Muscle of leg (tissue), 11 donors: ENCODE data around the gene ATP8A2. TPM values are rescaled to one million over a fixed set of nuclear protein-coding genes. Genes with fewer than 3 reads are reported as not detected.
"Not testable (repeated sequence)": the region's sequence is repeated elsewhere in the genome, so short reads cannot be mapped to it uniquely, and the experiment has no call there.

ENCODE experiments used
- DNase-seq: peaks from one replicate; pipeline ENCODE4 v3.0.0; 2013
- H3K27ac ChIP-seq: one replicate; pipeline ENCODE4 v1.5.1; 2013; ENCODE audit warnings: mild to moderate bottlenecking, low read length, control low read depth
- H3K27me3 ChIP-seq: one replicate; pipeline ENCODE4 v1.6.1; 2013; ENCODE audit warnings: low read length; ENCODE audit not compliant: control insufficient read depth, insufficient read depth
- H3K36me3 ChIP-seq: one replicate; pipeline ENCODE4 v1.6.1; 2013; ENCODE audit warnings: low read length; ENCODE audit not compliant: control insufficient read depth, insufficient read depth
- H3K4me1 ChIP-seq: one replicate; pipeline ENCODE4 v1.6.1; 2013; ENCODE audit warnings: low read length; ENCODE audit not compliant: control insufficient read depth, insufficient read depth
- H3K4me3 ChIP-seq: one replicate; pipeline ENCODE4 v1.5.1; 2013; ENCODE audit warnings: low read length, control low read depth
- H3K9me3 ChIP-seq: replicated peaks from 2 replicates; pipeline ENCODE4 v1.6.1; 2013; ENCODE audit warnings: low read depth, low read length; ENCODE audit not compliant: control insufficient read depth
- WGBS: methylation state at CpG from one replicate; pipeline ENCODE4 v1.1.5; 2013; ENCODE audit warnings: missing lambda C conversion rate; ENCODE audit not compliant: insufficient coverage; 5-methylcytosine and 5-hydroxymethylcytosine counted together
- polyA plus RNA-seq, 8 donors: library from polyadenylated mRNA; unstranded; fragments of 120-200 nt; gene quantifications; one replicate each; pipeline versions ENCODE4 v1.2.1 to v1.2.3, GENCODE V29; 2013; ENCODE audit warnings: inconsistent platforms in 1 of 8, low replicate concordance in 1 of 8; ENCODE audit not compliant: insufficient read length in 8 of 8, insufficient read depth in 1 of 8
- total RNA-seq: library from RNA; stranded (reverse); fragments of 120-200 nt; gene quantifications from one replicate; pipeline ENCODE4 v1.2.4, GENCODE V29; 2013

ATP8A2 gene
- total and polyA plus RNA-seq, 9 donors = 0.89 to 2.9 (median 1.6) TPM

- no peaks in the 10 kb centered on the region for H3K36me3 ChIP-seq
- no CpG with 5 or more reads among the region's 6 CpGs for WGBS
- peaks cover 2% of the 10 kb centered on the region for H3K27me3 ChIP-seq
- no peaks in the 10 kb centered on the region for H3K4me1 ChIP-seq
- no peak for DNase-seq
- H3K27ac ChIP-seq = no peak overlapping the region
- H3K4me3 ChIP-seq = no peak overlapping the region
- H3K9me3 ChIP-seq = no peaks in the 10 kb centered on the region
Measured at GRCh38 chr13:25354377-25354776, 17.4 kb upstream of the ATP8A2 start.

GRCh38 chr13:25360443-25360842 lies 11.3 kb upstream of the ATP8A2 start:
- WGBS = no CpG with 5 or more reads among the region's 6 CpGs
- DNase-seq, H3K4me3 ChIP-seq, H3K36me3 ChIP-seq, H3K27ac ChIP-seq, H3K4me1 ChIP-seq, H3K27me3 ChIP-seq, H3K9me3 ChIP-seq: not testable (repeated sequence)

GRCh38 chr13:25365720-25366235 lies 6.0 kb upstream of the ATP8A2 start:
- no peak overlapping the region for H3K27ac ChIP-seq
- WGBS = 87% methylated on average over 23 of the region's 32 CpGs
- no peaks in the 10 kb centered on the region for H3K4me1 ChIP-seq
- H3K27me3 ChIP-seq = peaks cover 19% of the 10 kb centered on the region
- H3K9me3 ChIP-seq = no peaks in the 10 kb centered on the region
- H3K36me3 ChIP-seq = no peaks in the 10 kb centered on the region
- no peak for DNase-seq
- H3K4me3 ChIP-seq = no peak overlapping the region

GRCh38 chr13:25371158-25371874 lies 458 bp upstream of the ATP8A2 start:
- peaks cover 8% of the 10 kb centered on the region for H3K4me1 ChIP-seq
- peaks cover 55% of the 10 kb centered on the region for H3K27me3 ChIP-seq
- 51% methylated on average over 11 of the region's 20 CpGs for WGBS
- H3K27ac ChIP-seq = no peak overlapping the region
- H3K4me3 ChIP-seq = no peak overlapping the region
- no peaks in the 10 kb centered on the region for H3K9me3 ChIP-seq
- no peaks in the 10 kb centered on the region for H3K36me3 ChIP-seq
- DNase-seq = no peak

- no peaks in the 10 kb centered on the region for H3K9me3 ChIP-seq
- H3K27me3 ChIP-seq = peaks cover 55% of the 10 kb centered on the region
- H3K36me3 ChIP-seq = no peaks in the 10 kb centered on the region
- 4% methylated on average over 69 of the region's 82 CpGs for WGBS
- no peak for DNase-seq
- peaks cover 8% of the 10 kb centered on the region for H3K4me1 ChIP-seq
- no peak overlapping the region for H3K27ac ChIP-seq
- peak overlapping the region; percentile 19 for H3K4me3 ChIP-seq
Measured at GRCh38 chr13:25372284-25373081, 709 bp downstream of the ATP8A2 start.

GRCh38 chr13:25375727-25376358 lies 4.1 kb downstream of the ATP8A2 start:
- no peak overlapping the region for H3K27ac ChIP-seq
- H3K4me1 ChIP-seq = peaks cover 8% of the 10 kb centered on the region
- no peaks in the 10 kb centered on the region for H3K9me3 ChIP-seq
- H3K4me3 ChIP-seq = no peak overlapping the region
- WGBS = 22% methylated on average over 4 of the region's 9 CpGs
- H3K36me3 ChIP-seq = no peaks in the 10 kb centered on the region
- peaks cover 39% of the 10 kb centered on the region for H3K27me3 ChIP-seq
- peak; percentile 22 for DNase-seq

DNA sequence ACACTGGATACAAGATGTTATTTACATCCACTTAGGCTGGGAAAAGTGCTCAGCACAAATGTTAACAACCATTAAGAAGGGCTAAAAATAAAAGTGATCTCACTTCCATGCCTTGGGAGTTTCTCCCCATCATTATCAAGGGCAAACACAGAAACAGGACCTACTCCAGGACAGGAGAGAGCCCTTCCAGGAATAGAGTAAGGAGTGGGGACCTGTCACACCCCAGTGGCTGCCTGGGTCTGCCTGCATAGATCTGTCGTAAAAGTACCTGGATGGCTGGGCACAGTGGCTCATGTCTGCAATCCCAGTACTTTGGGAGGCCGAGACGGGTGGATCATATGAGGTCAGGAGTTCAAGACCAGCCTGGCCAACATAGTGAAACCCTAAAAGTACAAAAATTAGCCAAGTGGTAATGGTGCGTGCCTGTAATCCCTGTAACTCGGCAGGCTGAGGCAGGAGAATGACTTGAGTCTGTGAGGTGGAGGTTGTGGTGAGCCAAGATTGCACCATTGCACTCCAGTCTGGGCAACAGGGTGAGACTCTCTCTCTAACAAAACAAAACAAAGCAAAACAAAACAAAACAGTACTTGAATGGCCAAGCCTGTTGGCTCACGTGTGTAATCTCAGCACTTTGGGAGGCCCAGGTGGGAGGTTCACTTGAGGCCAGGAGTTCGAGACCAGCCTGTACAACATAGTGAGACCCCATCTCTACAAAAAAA lies 5.6 kb downstream of the ATP8A2 start:
- H3K9me3 ChIP-seq = no peaks in the 10 kb centered on the region
- H3K27ac ChIP-seq = no peak overlapping the region
- H3K36me3 ChIP-seq = no peaks in the 10 kb centered on the region
- H3K27me3 ChIP-seq = peaks cover 29% of the 10 kb centered on the region
- peaks cover 3% of the 10 kb centered on the region for H3K4me1 ChIP-seq
- WGBS = 81% methylated on average over 4 of the region's 7 CpGs
- no peak overlapping the region for H3K4me3 ChIP-seq
- no peak for DNase-seq

DNA sequence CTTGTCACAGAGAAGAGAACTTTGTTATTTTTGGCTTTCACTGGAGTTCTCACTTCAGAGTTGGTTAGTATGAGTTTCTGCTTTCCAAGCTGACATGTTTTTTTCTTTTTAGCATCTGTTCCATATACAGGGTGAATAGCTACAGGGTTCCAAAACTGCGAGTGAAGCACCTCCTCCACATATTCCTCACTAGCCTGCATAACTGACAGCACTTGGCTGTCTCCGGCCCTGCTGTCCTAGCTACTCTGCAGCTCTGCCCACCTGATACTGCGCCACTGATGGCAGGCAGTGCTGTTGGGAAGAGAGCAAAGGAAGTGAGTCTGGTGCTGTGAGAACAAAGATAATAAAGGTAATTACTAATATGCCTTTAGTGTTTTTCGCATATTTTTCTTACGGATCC lies 6.8 kb downstream of the ATP8A2 start:
- no peak overlapping the region for H3K27ac ChIP-seq
- no peaks in the 10 kb centered on the region for H3K9me3 ChIP-seq
- H3K4me1 ChIP-seq = no peaks in the 10 kb centered on the region
- H3K4me3 ChIP-seq = no peak overlapping the region
- no peaks in the 10 kb centered on the region for H3K36me3 ChIP-seq
- peaks cover 18% of the 10 kb centered on the region for H3K27me3 ChIP-seq
- WGBS = no CpG with 5 or more reads among the region's 5 CpGs
- DNase-seq = no peak

GRCh38 chr13:25379011-25379410 lies 7.2 kb downstream of the ATP8A2 start:
- H3K27me3 ChIP-seq = peaks cover 13% of the 10 kb centered on the region

More at GRCh38 chr13:25379011-25379410, 7.2 kb downstream of the ATP8A2 start:
- no peaks in the 10 kb centered on the region for H3K9me3 ChIP-seq
- whole genome bisulfite sequencing = no CpG with 5 or more reads among the region's 1 CpG
- no peak for DNase-seq
- no peaks in the 10 kb centered on the region for H3K4me1 ChIP-seq
- no peak overlapping the region for H3K27ac ChIP-seq
- no peaks in the 10 kb centered on the region for H3K36me3 ChIP-seq
- H3K4me3 ChIP-seq = no peak overlapping the region
